Activated T-helper 9 cell treated with anti-CD3 and anti-CD28 coated beads, Interleukin-2, amount 50 U/mL, for 16 hours (primary cell): Measurements from ENCODE around the gene EGFL7.
"Not testable (repeated sequence)": the region's sequence is repeated elsewhere in the genome, so short reads cannot be mapped to it uniquely, and the experiment has no call there.

ENCODE experiments used
- DNase-seq: peaks from one replicate; pipeline ENCODE4 v3.0.0-alpha.2; 2020; ENCODE audit warnings: low read depth

EGFL7 gene

GRCh38 chr9:136624184-136624951, 38.3 kb upstream of the EGFL7 start:
- DNase-seq = no peak

GRCh38 chr9:136625101-136626065, 37.3 kb upstream of the EGFL7 start:
- DNase-seq = no peak

GRCh38 chr9:136626066-136626725, 36.5 kb upstream of the EGFL7 start:
- no peak for DNase-seq

DNA sequence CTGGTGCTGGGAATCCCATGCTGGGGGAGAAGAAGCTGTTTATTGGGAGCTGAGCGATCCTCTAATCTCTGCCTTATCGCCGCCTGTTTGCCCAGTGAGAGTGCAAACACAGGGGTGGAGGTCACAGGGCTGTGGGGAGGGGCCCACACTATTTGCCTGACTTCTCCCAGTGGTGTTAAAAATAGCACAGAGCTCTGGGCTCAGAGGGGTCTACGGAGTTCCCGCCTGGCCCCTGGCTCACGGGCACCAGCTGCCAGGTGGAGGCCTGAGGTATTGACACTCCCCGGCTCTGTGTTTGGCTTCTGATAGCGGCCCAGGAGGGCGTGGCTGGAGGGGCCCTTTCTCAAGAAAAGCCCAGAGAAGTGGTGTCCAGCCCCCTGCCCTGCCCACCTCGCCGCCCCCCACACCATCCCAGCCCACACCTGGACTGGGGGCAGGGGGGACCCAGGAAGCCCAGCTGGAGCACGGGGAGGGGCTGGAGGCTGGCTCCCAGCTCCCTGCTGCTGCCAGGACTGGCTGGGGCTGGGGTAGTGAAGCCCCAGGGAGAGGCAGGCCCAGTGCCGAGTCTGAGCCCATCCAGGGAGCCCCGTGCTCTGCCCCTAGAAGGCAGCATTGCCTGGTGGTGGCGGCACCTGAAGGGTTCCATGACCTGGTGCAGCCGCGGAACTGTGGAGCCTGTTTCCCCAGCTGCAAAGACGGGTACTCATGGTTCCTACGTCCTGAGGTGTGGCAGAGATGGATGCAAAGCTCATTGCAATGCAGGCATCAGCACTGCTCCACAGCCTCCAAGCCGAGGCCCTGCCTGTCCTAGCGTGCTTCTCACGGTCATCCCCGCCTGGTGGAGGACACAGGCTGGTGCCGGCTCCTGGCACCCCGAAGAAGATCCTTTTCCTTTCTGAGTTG, 35.7 kb upstream of the EGFL7 start:
- DNase-seq = no peak

DNA sequence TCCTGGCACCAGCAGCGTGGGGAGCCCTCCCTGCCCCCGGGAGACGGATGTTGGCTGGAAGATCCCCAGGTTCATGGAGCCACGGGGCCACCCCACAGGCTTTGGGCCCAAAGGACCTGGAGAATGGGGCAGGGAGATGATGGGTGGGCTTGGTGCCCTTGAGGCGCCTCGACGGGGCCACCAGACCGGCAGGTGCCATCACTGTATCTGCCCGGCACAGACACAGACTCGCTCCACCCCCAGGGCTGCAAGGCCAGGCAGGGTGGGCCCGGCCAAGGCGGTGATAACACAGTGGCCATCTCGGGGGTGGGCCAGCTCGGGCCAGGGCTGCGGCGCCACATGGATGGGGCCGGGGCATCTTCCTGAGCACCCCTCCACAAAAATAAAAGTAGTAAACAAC, 35.0 kb upstream of the EGFL7 start:
- DNase-seq = no peak

GRCh38 chr9:136628268-136628667, 34.4 kb upstream of the EGFL7 start:
- no peak for DNase-seq

DNA sequence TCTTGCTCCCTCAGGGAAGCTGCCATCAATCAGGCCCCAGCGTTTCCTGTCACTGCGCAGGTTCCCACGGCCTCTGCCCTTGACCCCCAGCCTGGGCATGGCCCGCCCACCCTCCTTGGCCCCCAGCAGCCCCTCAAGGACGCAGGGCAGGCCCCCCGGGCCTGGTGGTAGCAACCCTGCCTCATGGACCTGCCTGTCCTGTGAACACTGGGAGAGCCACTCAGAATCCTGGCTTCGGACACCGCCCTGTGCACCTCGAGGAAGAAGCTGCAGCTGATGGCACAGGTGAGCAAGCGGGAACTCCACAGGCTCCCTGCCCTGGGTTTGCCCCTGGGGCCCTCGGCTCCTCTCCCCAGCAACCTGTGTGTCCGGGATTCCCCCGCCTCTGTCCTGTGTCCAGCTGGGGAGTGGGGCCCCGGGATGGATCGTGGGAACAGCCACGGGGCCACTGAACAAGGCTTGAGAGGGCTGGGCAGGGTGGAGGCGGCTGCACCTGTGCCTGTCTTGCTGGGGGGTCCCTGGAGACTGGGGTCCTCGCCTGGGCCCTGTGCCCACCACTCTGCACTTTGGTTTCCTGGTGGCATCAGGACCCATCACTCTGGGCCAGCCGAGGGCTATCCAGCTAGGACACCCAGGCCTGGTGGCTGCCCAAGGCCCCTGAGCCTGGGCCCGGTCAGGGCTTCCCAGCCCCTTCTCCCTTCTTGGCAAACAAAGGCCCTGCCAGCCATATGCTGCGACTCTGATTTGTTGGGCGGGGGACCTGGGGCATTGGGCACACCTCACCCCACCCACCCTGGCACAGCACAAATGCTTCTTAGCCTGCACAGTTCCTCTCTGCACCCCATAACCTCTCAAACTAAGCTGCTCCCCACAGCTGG, 33.5 kb upstream of the EGFL7 start:
- no peak for DNase-seq

DNA sequence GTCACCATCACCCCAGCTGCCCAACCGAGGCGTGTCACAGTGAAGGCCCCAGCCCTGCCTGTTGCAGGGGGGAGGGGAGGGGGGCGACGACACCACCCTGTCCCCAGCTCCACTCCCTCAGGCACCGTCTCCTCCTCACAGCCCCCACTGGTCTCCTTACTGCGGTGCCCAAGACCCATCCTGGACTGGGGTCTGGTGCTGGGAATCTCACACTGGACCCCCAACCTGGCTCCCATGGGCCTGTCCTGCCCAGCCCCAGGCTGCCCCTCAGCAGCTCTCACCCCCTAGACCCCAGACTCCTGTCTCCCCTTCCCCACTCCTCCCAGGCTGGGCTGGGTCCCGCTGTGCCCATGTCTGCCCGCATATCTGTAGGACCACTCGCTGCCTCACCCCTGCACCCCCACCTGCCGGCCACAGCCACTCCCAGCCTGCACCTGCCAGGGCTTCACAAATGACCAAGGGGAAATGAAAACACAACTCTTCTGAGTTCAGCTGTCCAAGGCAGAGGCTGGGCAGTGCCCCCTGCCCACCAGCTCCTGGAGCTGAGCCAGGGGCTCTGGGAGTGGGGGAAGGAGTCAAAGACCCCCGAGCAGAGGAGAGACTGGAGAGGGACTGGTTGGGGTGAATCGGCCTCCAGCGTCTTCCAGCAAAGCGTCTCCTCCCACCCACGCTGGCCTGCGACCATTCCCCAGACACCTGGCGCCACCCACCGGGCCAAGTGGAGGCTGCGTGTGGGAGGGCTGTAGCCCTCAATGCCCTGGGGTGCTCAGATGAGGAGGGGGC, 32.6 kb upstream of the EGFL7 start:
- DNase-seq = peak; percentile 18

DNA sequence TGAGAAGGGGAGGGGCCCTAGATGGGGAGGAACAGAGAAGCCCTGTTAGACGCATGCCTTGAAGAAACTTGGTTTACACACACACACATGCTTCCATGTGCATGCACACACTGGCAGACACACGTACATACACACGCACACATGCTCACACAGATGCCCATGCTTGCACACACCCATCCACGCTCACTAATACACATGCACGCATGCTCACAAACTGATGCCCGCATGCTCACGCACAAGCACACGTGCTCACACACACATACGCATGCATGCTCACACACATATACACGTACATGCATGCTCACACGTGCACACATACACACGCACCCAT, 32.1 kb upstream of the EGFL7 start:
- no peak for DNase-seq

GRCh38 chr9:136631038-136632000, 31.4 kb upstream of the EGFL7 start:
- peak; percentile 61 for DNase-seq

DNA sequence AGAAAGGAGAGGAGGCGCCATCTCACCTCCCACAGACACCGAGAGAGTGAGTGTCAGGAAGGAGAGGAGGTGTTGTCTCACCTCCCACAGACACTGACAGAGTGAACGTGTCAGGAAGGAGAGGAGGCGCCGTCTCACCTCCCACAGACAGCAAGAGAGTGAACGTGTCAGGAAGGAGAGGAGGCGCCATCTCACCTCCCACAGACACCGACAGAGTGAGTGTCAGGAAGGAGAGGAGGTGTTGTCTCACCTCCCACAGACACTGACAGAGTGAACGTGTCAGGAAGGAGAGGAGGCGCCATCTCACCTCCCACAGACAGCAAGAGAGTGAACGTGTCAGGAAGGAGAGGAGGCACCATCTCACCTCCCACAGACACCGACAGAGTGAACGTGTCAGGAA, 30.6 kb upstream of the EGFL7 start:
- DNase-seq = not testable (repeated sequence)

DNA sequence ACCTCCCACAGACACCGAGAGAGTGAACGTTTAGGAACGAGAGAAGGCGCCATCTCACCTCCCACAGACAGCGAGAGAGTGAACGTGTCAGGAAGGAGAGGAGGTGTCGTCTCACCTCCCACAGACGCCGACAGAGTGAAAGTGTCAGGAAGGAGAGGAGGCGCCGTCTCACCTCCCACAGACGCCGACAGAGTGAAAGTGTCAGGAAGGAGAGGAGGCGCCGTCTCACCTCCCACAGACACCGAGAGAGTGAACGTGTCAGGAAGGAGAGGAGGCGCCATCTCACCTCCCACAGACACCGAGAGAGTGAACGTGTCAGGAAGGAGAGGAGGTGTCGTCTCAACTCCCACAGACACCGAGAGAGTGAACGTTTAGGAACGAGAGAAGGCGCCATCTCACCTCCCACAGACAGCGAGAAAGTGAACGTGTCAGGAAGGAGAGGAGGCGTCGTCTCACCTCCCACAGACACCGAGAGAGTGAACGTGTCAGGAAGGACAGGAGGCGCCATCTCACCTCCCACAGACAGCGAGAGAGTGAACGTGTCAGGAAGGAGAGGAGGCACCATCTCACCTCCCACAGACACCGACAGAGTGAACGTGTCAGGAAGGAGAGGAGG, 30.1 kb upstream of the EGFL7 start:
- DNase-seq = peak; percentile 15

- no peak for DNase-seq
Measured at GRCh38 chr9:136634904-136635303, 27.8 kb upstream of the EGFL7 start.

- DNase-seq = no peak
Measured at GRCh38 chr9:136640171-136641111, 22.3 kb upstream of the EGFL7 start.

GRCh38 chr9:136642439-136642921, 20.2 kb upstream of the EGFL7 start:
- DNase-seq = no peak

- no peak for DNase-seq
Measured at GRCh38 chr9:136643596-136644342, 18.9 kb upstream of the EGFL7 start.
